HuH-7.5 (cell line): ENCODE data around the gene MARK2.

ENCODE experiments used
- DNase-seq: peaks from one replicate; pipeline ENCODE4 v3.0.0; 2011; ENCODE audit warnings: low spot score

Gene MARK2

DNA sequence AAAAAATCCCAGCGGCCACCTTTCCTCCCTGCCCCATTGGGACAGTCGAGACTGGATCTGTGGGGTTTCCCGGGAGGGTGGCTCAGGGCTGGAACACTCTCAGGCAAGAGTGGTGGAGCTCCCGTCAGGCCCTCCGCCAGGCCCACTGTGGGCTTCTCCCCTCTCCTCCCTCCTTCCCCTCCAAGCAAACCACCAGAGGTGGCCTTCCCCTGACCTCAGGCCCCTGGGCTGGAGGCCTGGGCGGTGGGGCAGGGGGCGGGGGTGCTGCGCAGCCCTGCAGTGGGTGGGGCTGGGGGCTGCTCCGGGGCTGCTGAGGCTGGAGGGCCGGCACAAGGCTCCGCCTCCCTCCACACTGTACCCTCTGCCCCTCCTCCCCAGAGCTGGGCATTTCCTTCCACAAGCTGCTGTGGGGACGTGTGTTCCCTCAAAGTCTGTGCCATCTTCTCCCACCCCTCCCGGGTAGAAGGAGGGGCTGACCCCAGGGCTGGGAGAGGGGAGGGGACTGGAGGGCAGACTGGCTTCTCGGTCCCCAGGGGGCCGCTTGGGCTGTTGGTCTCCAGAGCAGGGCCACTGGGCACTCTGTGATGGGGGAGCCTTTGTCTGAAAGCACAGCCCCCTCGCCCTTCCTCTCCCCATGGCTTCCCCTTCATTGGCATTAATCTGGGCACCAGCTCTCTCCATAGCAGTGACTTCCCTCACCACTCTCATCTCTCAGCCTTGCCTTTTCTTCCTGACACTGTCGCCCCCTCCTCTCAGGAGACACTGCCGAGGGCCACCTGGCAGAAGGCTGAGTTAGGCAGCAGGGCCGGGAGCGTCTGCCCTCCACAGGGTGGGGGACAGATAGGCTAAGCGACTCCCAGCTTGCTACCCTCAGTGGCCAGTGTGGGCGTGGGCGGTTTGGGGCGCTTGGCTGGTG, 70.9 kb downstream of the MARK2 start:
- no peak for DNase-seq

GRCh38 chr11:63910675-63911074, 71.8 kb downstream of the MARK2 start:
- DNase-seq = no peak

- no peak for DNase-seq
Measured at GRCh38 chr11:63911440-63911839, 72.5 kb downstream of the MARK2 start.

DNA sequence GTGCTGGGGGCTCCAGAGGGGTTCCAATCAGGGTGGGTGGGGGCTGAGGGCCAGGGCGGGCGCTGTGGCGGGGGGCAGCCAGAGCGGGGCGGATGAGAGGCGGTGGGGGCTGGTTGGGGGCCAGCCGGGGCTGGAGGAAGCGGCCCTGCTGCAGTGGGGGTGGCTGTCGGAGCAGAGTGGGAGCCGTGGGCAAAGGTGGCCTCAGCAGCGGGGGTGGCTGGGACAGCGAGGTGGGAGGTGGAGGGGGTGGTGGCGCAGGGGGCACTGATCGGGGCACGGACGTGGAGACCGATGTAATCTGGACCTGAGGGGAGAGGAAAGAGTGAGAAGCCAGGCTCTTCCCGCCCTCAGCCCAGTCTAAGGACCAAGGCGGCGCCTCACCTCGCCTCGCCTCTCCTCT, 73.0 kb downstream of the MARK2 start:
- no peak for DNase-seq

DNA sequence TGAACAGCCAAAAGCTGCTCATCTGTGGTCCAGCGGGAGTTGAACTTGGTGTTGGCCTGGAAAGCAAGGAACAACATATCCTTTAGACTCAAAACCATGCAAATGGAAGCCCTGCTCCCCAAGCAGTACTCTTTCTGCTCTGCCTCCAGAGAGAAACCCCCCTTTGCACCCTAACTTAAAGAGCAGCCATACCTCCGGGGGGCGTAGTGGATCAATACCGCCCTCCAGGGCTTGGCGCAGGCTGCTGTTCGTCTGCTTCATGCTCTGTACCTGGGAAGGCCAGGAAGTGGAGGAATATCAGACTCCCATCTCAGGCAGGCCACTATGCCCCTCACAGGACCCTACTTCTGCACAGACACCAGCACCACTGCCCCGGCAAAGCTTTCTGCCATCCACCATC, 73.8 kb downstream of the MARK2 start:
- no peak for DNase-seq

GRCh38 chr11:63913866-63914830, 75.2 kb downstream of the MARK2 start:
- no peak for DNase-seq

GRCh38 chr11:63914896-63915691, 76.2 kb downstream of the MARK2 start:
- DNase-seq = no peak

DNA sequence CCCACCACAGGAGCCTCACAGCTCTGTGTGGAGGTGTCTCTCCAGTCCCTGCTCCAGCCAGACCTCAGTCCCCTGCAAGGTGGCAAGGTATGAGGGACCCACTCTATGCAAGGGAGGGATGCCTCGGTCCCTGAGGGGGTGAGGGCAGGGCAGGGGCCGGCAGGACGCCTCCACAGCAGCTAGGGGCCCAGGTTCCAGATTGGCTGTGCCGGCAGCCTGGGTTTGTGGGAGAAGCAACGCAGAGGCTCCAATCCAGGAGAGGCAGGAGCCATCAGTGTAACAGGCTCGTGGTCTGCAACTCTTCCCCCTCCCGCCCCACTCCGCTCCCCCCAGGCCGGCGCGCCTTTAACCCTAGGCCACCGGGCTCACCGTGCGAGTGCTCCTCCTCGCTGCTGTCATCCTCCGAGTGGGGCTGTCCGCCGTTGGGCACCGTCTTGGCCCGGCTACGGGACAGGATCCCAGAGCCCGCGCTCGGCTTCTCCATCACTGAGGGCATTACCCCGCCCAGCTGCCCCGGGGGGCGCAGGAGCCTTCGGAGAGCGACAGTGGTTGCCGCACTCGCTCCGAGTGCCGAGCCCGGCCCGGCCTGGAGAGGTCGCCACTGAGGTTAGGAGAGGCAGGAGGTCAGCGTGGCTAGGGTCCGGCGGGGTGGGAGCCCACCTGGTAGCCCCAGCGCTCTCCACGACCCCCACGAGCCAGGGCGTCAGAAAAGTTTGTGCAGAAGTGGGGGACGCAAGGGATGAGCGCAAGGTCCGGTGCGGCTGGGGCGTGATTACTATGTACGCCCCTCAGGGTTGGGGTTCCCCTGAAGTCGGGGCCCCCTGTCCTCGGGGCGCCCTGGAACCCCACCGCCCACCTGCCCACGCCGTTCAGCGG, 77.3 kb downstream of the MARK2 start:
- peak; percentile 90 for DNase-seq

GRCh38 chr11:63916837-63917691, 78.2 kb downstream of the MARK2 start, which contains the start of gene RCOR2:
RCOR2 (minus strand) TSS chr11:63917164; CDS start chr11:63916456, 708 bp downstream.
- DNase-seq = peak; percentile 96

DNA sequence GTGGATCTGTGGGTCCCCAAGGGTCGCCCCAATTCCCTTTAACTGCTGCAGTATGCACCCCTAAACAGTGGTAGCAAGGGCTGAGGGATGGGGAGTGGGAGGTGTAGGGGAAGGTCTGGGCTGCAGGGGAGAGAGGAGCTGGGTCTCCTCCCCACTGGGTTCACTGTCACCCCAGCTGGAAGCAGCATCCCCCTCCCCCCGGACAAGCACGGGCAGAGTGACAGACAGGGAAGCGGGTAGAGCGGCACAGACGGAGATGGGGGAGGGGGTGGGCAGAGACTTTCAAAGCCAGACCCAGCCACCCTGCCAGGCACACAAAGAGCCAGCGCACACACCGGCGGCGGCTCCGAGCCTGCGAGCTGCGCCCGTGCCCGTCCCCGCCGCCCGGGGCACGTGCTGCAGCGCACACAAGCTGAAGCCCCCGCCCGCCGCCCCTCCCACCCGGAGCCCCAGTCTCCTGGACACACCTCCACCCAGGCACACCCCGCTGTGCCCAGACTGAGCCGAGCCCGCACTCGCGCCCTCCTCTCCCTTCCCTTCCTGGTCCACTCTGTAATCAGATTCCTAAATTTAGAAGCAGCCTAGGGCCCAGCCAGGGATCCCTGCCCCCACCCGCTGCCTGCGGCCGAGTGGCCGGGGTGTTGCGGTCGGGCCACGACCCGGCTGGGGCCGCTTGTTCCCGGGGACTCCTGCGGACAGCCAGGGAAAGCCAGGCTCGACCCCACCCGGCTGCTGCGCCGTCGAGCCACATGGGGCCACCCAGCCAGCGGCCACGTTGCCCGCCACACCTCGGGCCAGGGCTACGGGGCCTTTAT, 79.0 kb downstream of the MARK2 start:
- DNase-seq = no peak

GRCh38 chr11:63918507-63919191, 79.7 kb downstream of the MARK2 start:
- no peak for DNase-seq

DNA sequence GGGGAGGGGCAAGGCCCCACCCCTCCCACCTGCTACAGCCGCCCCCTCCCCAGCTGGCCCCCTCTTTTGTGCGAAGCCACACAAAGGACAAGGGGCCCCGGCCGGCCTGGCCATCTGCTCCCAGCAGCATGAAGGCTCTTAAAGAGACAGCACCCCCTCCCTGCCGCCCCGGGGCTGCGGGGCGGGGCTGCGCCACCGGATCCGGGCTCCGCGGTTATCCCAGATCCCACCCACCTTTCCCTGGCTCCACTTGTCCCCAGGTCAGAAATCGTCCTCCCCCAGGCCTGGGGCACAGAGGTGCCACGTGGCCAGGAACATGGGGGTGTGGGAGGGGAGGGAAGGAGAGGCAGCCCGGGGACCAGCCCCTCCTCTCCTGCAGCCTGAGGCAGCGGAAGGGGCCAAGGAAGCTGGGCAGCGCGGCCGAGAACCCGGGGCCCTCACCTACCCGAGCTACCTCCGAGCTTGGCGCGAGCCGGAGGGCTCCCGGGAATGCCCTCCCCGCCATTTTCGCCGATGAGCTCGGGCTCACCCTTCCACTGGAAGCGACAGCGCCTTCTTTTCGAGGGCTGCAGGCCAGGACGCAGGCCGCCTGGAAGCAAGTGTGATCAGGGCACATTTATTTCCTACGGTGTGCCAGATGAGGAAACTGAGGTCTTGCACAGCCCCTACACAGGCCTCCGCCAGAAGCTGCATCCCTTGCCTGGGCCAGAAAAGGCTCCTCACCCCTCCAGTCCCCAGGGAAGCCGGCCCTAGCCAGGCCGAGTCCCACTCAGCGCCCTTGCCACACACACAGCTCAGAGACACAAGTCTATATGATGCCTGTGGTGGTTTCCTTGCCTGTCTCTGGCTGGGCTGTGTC, 80.6 kb downstream of the MARK2 start:
- no peak for DNase-seq

- DNase-seq = no peak
Measured at GRCh38 chr11:63920126-63920938, 81.4 kb downstream of the MARK2 start.

- no peak for DNase-seq
Measured at GRCh38 chr11:63920939-63921417, 82.1 kb downstream of the MARK2 start.

DNA sequence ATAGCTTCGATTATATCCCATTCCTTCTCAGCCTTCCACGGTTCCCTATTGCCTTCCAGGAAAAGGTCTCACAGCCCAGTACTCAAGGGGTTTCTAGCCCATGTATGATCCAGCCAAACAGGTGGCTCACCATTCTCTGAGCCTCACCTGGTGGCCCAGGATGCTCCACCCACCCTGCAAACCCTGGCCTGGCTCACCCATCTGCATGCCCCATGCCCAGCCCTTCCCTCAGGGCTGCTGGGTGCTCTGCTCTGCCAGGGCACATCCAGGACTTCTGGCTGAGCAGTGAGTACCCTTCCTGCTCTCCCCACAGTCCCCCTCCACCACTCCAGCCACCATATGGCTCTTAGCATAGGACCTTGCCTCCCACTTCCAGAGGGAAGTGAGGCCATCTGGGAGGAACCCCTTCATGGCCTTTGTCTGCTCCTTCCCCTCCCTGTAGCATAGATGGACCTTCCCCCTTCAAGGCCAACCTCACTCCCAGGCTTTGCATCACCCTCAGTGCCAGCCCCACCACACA, 83.8 kb downstream of the MARK2 start:
- DNase-seq = no peak

GRCh38 chr11:63923319-63923718, 84.4 kb downstream of the MARK2 start:
- no peak for DNase-seq
